ENCODE measurements around the gene PIEZO2.

Gene PIEZO2

GRCh38 chr18:11025671-11026070 is 123.7 kb downstream of the PIEZO2 start:
- no peak for DNase-seq (ENCODE audit: low read depth)

- DNase-seq (ENCODE audit: low read depth), result no peak
These were observed 124.3 kb downstream of the PIEZO2 start for GRCh38 chr18:11024928-11025669.

DNA sequence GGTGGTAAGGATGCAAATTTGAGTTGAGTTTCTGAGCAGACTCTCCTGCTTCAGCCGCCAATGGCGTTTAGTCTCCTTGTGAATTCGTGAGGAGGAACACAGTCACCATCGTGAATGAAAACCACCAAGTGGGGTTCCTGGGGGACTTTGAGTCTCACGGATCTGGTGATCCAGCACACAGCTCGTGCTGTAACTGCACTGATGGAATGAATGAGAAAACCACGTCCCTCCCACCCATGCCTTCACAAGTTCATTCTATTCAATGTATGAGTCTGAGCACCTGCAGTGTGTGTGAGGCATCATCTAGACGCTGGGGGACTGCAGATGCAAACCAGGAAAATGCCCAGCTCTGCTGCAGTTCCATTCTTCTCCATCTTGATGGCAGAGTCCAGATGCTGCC is 127.9 kb downstream of the PIEZO2 start:
- no peak for DNase-seq (ENCODE audit: low read depth)

- no peak for DNase-seq (ENCODE audit: low read depth)
These were observed 128.4 kb downstream of the PIEZO2 start for GRCh38 chr18:11020877-11021414.

DNA sequence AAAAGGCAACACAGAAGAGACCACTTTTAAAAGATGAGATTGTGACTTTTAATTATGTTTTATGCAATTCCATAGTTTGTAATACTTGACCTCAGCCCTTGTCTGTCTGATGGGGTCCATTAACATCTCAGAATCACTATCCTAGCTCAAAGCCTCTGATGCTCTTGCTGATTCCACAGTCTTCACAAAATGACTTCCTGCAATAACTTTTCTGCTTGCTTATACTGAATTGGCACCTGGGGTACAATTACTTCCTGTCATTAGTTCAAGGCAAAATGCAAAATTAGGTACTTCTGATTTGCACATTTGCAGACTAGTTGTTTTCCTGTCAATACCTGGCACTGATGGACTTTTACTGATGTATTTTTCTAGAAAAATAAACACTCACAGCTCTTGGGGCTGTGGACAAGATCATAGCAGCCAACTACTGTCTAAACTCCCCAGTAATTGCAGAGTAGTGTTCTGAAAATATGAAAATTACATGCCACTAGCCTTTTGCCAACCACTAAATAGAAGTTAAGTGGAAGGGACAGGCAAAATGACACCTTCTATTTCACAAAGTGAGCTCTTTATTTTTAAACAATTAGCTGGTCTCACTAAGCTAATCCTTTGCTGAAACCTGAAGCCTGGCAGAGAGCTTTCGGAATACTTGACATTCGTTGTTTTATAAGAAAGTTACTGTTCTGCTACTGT is 129.1 kb downstream of the PIEZO2 start:
- no peak for DNase-seq (ENCODE audit: low read depth)

- DNase-seq (ENCODE audit: low read depth), result no peak
These were observed 129.9 kb downstream of the PIEZO2 start for GRCh38 chr18:11019295-11020105.

DNA sequence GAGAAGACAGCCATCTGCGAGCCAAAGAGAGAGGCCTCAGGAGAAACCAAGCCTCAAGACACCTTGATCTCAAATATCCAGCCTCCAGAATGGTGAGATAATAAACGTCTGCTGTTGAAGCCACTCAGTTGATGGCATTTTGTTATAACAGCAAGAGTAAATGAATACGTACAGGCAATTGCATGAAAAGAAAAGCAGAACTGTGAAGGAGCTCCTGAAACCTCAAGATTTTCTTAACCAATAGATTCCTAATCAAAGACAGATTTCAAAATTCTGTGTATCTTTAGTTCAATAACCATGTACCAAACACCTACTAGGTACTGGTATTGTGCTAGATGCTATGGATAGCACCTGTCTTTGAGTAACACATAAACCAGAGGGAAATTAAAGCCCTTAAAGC is 139.5 kb downstream of the PIEZO2 start:
- DNase-seq (ENCODE audit: low read depth), result no peak

- no peak for DNase-seq (ENCODE audit: low read depth)
These were observed 140.2 kb downstream of the PIEZO2 start for GRCh38 chr18:11009147-11009546.

- no peak for DNase-seq (ENCODE audit: low read depth)
These were observed 140.9 kb downstream of the PIEZO2 start for GRCh38 chr18:11008505-11008904.

DNA sequence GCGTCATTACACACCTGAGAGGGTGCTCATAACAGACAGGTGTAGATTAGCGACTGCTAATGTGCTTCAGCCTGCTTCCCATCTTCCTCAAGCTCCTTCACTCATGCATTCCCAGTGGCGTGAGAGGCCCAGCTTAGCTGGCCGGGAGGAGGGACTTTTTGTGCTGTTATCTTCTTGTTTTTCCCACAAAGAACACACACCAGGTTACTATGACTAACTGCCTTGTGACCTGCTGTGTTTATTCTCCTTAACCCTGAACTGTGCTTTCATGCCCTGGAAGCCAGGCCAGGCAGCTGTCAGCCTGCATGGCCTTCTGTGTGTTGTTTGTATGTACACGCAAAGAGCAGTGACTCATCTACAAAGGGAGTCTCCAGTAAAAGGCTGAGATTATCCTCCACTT is 143.8 kb downstream of the PIEZO2 start:
- DNase-seq (ENCODE audit: low read depth), result peak; percentile 4

- no peak for DNase-seq (ENCODE audit: low read depth)
These were observed 144.4 kb downstream of the PIEZO2 start for GRCh38 chr18:11004951-11005350.

DNA sequence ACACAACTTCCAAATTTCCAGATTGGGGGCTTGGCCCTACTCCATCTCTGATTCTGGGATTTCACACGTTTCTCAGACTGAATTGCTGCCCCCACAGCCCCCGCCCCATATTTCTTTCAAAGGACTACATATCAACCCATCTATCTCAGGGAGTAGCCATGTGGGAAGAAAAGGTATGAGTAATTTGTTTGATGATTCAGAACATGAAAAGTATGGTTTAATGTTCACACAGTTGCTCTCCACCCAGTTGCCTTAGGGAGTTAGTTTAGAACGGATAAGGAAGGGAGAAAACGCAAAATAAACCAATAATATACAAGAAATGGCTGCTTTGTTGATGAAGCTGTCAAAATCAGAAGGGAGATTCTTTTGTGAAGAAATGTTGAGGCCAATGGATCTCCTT is 145.1 kb downstream of the PIEZO2 start:
- DNase-seq (ENCODE audit: low read depth), result no peak

DNA sequence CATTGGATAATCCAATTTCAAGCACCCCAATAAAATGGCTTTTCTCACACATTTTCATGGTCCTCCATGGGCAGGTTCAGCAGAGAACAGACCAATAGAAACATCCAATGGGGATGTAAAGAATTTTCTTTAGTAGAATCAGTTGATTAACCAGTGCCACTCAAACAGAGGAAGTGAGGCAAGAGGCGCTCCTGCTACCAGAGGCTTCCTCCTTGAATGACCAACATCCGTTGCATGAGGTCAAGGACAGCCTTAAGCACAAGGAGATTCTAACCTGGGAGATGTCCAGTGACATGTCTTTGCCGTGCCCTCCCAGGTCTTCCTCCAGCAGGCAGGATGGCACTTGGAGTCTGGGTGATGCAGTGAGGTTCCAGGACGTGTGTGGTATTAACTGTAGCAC is 146.6 kb downstream of the PIEZO2 start:
- DNase-seq (ENCODE audit: low read depth), result no peak

GRCh38 chr18:11002277-11002676 is 147.1 kb downstream of the PIEZO2 start:
- DNase-seq (ENCODE audit: low read depth), result no peak

- no peak for DNase-seq (ENCODE audit: low read depth)
These were observed 149.3 kb downstream of the PIEZO2 start for GRCh38 chr18:11000071-11000470.

- no peak for DNase-seq (ENCODE audit: low read depth)
These were observed 151.5 kb downstream of the PIEZO2 start for GRCh38 chr18:10997885-10998284.

DNA sequence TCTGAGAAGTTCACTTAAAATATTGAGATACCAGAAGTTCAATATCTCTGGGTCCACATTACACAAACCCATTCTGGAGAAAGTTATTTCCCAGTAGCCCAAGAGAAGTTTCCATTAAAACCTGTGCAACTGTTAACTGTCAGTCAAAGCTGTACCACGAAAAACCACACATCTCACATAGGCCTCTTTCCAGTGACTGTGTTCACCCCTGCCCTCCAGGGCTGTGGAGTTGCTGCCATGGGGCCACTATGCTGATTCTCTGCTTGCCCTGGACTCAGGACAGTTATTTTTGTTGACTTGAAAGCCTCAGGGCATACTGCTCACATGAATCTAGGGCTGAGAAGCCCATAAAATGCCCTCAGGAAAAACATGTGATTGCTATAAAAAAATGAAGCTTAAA is 153.8 kb downstream of the PIEZO2 start:
- DNase-seq (ENCODE audit: low read depth), result no peak

DNA sequence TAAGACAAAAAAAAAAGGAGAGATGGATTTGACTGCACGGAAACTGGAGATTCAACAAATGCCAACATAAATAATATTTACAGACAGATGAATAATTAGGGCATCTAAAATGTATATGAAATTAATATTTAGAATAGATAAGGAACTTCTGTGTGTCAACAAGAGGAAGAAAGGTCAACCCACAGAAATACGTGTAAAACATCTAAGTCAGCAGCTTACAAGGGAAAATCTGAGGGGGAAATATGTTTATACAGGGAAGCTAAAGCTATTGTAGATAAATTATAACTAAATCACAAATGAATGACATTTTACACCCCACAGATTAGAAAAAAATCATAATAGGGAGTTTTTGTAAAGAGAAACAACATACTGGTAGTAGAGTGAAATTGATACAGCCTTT is 159.9 kb downstream of the PIEZO2 start:
- DNase-seq (ENCODE audit: low read depth), result no peak

DNA sequence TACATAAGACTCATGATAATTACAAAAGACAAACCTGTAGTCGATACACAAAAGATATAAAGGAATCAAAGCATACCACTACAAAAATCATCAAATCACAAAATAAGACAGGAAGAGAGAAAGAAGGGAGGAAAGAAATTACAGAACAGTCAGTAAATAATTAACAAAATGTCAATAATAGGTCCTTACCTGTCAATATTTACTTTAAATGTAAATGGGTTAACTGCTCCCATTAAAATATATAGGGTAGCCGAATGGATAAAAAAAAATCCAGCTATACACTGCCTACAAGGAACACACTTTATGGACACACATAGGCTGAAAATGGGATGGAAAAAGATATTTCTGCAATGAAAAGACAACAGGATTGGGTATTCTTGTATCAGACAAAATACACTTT is 163.7 kb downstream of the PIEZO2 start:
- DNase-seq (ENCODE audit: low read depth), result no peak

GRCh38 chr18:10979411-10979810 is 170.0 kb downstream of the PIEZO2 start:
- DNase-seq (ENCODE audit: low read depth), result no peak

DNA sequence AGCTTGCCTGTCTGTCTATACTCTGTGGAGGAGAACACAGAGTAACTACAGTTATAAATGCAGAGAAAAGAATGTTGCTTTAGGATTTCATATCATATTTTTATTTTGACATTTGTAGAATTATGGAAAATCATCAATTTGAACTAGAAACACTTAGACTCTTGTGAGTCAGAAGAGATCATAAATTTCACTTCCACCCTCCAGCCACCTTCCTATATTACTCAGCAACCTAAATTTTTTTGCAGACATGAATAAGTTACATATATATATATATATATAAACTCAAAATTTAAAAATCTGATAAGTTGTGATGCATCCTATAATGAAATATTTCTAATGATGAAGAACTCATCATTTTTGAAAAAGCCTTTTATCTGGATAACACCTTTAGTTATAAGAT is 172.3 kb downstream of the PIEZO2 start:
- DNase-seq (ENCODE audit: low read depth), result no peak

GRCh38 chr18:10973567-10974203 is 175.7 kb downstream of the PIEZO2 start:
- DNase-seq (ENCODE audit: low read depth), result no peak

Measured in stromal cell of bone marrow (primary cell).